Astrocyte of the cerebellum (primary cell): ENCODE data around the gene C2orf72.

Experiments
- DNase-seq: peaks from one replicate; pipeline ENCODE4 v3.0.0-alpha.2; 2011; ENCODE audit warnings: low read depth
- H3K4me3 ChIP-seq: 2 replicates; pipeline ENCODE4 v1.5.1; 2011; ENCODE audit warnings: mild to moderate bottlenecking, low read depth, low read length, moderate library complexity
- CTCF ChIP-seq: IDR thresholded peaks from 2 replicates; pipeline ENCODE4 v1.5.1; 2012; ENCODE audit warnings: low read length, low read depth, moderate library complexity, mild to moderate bottlenecking; ENCODE audit errors: missing control alignments
- in situ Hi-C: cut with HindIII; loops from 2 replicates; pipeline ENCODE4 v1.10.0; 2017; ENCODE audit warnings: low sequenced_read_pairs

Gene C2orf72

DNA sequence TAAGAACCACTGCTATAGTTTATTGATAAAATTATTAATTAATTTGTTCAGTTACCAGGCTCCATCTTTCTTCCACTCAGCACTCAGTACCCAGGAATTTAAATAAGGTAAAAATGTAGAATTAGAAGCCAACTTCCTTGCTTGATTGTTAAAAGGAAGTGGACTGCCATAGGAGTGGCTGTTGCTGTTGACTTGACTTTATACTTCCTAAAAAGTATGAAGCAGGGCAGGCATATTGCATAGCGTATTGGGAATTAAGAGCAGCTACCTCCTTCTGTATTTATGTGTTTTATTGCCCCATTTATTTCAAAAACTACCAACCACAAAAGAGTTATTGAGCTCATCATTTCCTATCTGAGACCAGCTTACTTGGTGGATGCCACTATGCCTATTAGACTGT lies 47.2 kb downstream of the C2orf72 start:
- TF ChIP-seq CTCF: no peak
- DNase-seq: no peak
- in situ Hi-C loops: no loop called here
- no peak overlapping the region for H3K4me3 ChIP-seq

GRCh38 chr2:231088754-231089153 lies 51.4 kb downstream of the C2orf72 start:
- DNase-seq: no peak
- TF ChIP-seq CTCF: no peak
- H3K4me3 ChIP-seq: no peak overlapping the region
- in situ Hi-C loops: loop anchor here (5.0 kb wide), 1 partner anchor 84 kb away; no protein-coding TSS in a partner anchor

DNA sequence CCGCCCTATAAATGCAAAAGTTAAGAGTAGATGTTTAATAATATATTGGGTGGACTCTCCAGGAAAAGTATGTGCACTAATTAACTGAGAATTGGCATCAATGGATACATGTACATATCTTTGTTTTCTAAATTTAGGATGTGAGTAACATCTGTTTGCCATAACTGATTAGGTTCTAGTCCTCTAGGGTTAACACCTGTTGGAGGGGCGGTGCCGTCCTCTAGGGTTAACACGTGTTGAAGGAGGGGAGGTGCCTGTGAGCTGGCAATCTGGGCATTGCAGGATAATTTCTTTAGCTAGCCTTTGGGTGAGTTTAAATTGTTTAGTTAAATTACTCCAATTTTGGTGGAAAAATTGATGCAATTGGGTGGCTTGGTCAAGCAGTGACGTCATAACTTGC lies 56.6 kb downstream of the C2orf72 start:
- in situ Hi-C loops: no loop called here
- H3K4me3 ChIP-seq: no peak overlapping the region
- TF ChIP-seq CTCF: no peak
- no peak for DNase-seq

- DNase-seq: no peak
- H3K4me3 ChIP-seq: no peak overlapping the region
- TF ChIP-seq CTCF: no peak
- in situ Hi-C loops: loop anchor here (5.0 kb wide), 1 partner anchor 127 kb away; no protein-coding TSS in a partner anchor
These were observed 57.5 kb downstream of the C2orf72 start for GRCh38 chr2:231094736-231095346.
